ENCODE results near the gene ATP10A. TPM values are rescaled to one million over a fixed set of nuclear protein-coding genes. Genes with fewer than 3 reads are reported as not detected.

The ATP10A gene
- total and polyA plus RNA-seq, 2 of the 8 experiments (the other 6 are each of a cell fraction or from before 2014, with no cell fraction given): 2.0 to 2.8 TPM

DNA sequence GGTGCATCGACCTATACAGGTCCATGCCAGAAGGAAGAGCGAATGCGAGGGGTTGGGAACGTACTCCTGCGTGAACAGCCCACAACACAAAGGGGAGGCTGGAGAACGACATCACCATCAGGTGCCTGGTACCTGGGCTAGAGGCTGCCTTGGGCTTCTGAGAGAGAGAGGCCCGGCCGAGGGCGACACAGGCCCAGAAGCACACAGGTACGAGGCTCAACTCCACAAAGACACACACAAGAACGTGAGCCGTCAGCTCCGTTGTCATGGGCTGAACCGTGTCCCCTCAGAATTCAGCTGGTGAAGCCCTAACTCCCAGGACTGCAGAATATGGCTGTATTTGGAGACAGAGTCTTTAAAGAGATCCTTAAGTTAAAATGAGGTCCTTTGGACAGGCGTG is 134.3 kb downstream of the ATP10A start (continued):
- TF ChIP-seq KDM1A (IDR thresholded peaks at IDR 0.05; ENCODE audit: borderline replicate concordance, low read length) (no peak), SP2 (IDR thresholded peaks at IDR 0.05; ENCODE audit: low read length) (no peak), CEBPB (IDR thresholded peaks at IDR 0.05; ENCODE audit: low read depth, low read length) (no peak), RNF2 (IDR thresholded peaks at IDR 0.05; ENCODE audit: borderline replicate concordance, low read depth, low read length, missing control alignments, poor library complexity, severe bottlenecking) (no peak), POLR2A (IDR thresholded peaks at IDR 0.05; ENCODE audit: control extremely low read depth in 1 of 2, low read depth in 2 of 2, low read length in 2 of 2) (no peak)

Data from H1 (cell line).